ENCODE data around the gene RIGI. TPM values are rescaled to one million over a fixed set of nuclear protein-coding genes. Genes with fewer than 3 reads are reported as not detected.

Gene RIGI
- total and polyA plus RNA-seq, 2 of the 13 experiments (the other 11 are each of a cell fraction or from before 2014, with no cell fraction given) = 3.0 to 8.2 TPM

DNA sequence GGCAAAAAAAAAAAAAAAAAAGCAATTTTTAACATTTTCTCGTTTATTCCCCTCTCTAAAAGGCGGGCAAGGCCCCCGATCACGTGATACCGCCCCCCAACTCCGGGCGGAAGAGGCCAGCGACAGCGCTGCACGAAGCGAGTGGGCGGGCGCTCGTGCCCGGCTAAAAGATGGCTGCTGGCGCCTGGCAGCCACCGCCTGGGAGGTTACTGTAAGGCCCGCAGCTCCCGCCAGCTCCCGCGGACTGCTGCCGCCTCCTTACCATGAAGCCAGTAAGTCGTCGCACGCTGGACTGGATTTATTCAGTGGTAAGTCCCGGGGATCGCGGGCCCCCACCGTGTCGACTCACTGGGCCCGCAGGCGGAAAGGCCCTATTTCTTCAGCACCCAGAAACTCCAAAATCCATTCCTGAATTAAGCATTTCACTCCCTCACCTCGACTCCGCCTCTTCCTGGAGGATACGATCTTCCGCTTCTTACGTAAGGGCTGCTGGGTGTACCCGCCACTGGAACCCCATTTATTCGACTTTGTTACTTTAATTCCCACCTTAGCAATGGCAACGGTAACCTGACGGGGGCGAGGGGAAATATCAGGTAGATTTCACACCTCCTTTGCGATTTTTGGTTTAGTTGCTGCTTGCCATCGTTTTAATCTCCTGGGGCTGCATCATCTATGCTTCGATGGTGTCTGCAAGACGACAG is 26.3 kb upstream of the RIGI start, which contains the start of the genes SMIM27 and TOPORS (continued):
- TF ChIP-seq ZNF792 (CRISPR knock-in tag; IDR thresholded peaks at IDR 0.05) (peak; percentile 31), SRF (IDR thresholded peaks at IDR 0.05; ENCODE audit: low read depth, low read length) (no peak), RORA (CRISPR knock-in tag; IDR thresholded peaks at IDR 0.05) (no peak), ZKSCAN8 (CRISPR knock-in tag; IDR thresholded peaks at IDR 0.05; ENCODE audit: borderline replicate concordance) (peak; percentile 63; the same call in 1 of the 2 replicates), ZNF180 (CRISPR knock-in tag; IDR thresholded peaks at IDR 0.05; ENCODE audit: borderline replicate concordance, low read depth) (no peak), NR2F6 (IDR thresholded peaks at IDR 0.05) (no peak; the same call in 1 of the 2 replicates), NR2F6 (CRISPR knock-in tag; IDR thresholded peaks at IDR 0.05) (0 out of 2 replicates have a peak, but pooled peaks have one; percentile 15), ZBTB38 (CRISPR knock-in tag; IDR thresholded peaks at IDR 0.05) (peak; percentile 80; the same call in 1 of the 2 replicates), ETV6 (CRISPR knock-in tag; conservative IDR thresholded peaks at IDR 0.05) (peak; percentile 46; the same call in 1 of the 2 replicates), ZFY (CRISPR knock-in tag; IDR thresholded peaks at IDR 0.05) (peak; percentile 97), KAT8 (CRISPR knock-in tag; IDR thresholded peaks at IDR 0.05) (peak; percentile 91), ZNF446 (CRISPR knock-in tag; IDR thresholded peaks at IDR 0.05) (no peak), HMG20B (CRISPR knock-in tag; conservative IDR thresholded peaks at IDR 0.05) (no peak; the same call in none of the 2 replicates), ATM (IDR thresholded peaks at IDR 0.05; ENCODE audit: borderline replicate concordance) (no peak), ESRRA (CRISPR knock-in tag; IDR thresholded peaks at IDR 0.05; ENCODE audit: low read depth) (no peak), RAD51 (IDR thresholded peaks at IDR 0.05; ENCODE audit: borderline replicate concordance) (peak; percentile 96), ETV5 (CRISPR knock-in tag; IDR thresholded peaks at IDR 0.05; ENCODE audit: borderline replicate concordance) (peak; percentile 53; the same call in 1 of the 2 replicates), ZNF530 (CRISPR knock-in tag; IDR thresholded peaks at IDR 0.05; ENCODE audit: low read depth) (no peak), POGK (CRISPR knock-in tag; conservative IDR thresholded peaks at IDR 0.05) (peak; percentile 72), ZNF503 (CRISPR knock-in tag; IDR thresholded peaks at IDR 0.05) (no peak), MYPOP (CRISPR knock-in tag; IDR thresholded peaks at IDR 0.05) (no peak; the same call in 1 of the 2 replicates), ZNF576 (CRISPR knock-in tag; IDR thresholded peaks at IDR 0.05) (no peak), NCOA2 (CRISPR knock-in tag; IDR thresholded peaks at IDR 0.05) (no peak; the same call in 1 of the 2 replicates), ZNF468 (CRISPR knock-in tag; IDR thresholded peaks at IDR 0.05) (no peak)
- TF ChIP-seq, protein P1, sequence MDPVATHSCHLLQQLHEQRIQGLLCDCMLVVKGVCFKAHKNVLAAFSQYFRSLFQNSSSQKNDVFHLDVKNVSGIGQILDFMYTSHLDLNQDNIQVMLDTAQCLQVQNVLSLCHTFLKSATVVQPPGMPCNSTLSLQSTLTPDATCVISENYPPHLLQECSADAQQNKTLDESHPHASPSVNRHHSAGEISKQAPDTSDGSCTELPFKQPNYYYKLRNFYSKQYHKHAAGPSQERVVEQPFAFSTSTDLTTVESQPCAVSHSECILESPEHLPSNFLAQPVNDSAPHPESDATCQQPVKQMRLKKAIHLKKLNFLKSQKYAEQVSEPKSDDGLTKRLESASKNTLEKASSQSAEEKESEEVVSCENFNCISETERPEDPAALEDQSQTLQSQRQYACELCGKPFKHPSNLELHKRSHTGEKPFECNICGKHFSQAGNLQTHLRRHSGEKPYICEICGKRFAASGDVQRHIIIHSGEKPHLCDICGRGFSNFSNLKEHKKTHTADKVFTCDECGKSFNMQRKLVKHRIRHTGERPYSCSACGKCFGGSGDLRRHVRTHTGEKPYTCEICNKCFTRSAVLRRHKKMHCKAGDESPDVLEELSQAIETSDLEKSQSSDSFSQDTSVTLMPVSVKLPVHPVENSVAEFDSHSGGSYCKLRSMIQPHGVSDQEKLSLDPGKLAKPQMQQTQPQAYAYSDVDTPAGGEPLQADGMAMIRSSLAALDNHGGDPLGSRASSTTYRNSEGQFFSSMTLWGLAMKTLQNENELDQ (CRISPR knock-in tag; IDR thresholded peaks at IDR 0.05; ENCODE audit: borderline replicate concordance) = no peak

Measured in HepG2 (cell line).